Measurements from ENCODE around the gene TXNL4A.
A peak's percentile ranks its signal among the peaks of the same experiment; 100 is the strongest.

TXNL4A gene

GRCh38 chr18:79991494-79991893 is 3.1 kb upstream of the TXNL4A start:
- no peak for DNase-seq (ENCODE audit: low spot score)

DNA sequence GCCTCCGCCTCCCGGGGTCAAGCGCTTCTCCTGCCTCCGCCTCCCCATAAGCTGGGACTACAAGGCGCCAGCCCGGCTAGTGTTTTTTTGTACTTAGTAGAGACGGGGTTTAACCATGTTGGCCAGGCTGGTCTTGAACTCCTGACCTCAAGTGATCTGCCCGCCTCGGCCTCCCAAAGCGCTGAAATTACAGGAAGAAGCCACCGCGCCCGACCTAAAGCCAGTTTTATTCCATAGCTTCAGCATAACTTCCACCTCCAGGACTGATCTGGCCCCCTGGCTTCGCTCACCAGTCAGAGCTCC is 783 bp upstream of the TXNL4A start:
- DNase-seq (ENCODE audit: low spot score) = no peak

DNA sequence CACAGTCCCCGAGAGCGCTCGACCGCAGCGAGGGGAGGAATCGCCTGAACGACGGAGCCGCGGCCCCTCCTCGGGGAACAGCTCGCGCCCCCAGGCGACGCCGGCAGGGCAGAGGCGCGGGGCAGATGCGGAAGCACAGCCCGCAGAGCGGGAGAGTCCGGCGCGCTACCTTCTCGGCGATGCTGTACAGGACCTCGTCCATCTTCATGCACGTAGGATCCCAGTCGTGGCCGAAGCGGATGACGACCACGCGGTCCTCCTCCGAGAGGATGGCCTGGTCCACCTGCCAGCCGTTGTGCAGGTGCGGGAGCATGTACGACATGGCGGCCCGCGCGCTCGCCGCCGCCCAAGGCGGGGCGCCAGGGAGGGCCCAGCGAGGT is 302 bp downstream of the TXNL4A start:
- no peak for DNase-seq (ENCODE audit: low spot score)

DNA sequence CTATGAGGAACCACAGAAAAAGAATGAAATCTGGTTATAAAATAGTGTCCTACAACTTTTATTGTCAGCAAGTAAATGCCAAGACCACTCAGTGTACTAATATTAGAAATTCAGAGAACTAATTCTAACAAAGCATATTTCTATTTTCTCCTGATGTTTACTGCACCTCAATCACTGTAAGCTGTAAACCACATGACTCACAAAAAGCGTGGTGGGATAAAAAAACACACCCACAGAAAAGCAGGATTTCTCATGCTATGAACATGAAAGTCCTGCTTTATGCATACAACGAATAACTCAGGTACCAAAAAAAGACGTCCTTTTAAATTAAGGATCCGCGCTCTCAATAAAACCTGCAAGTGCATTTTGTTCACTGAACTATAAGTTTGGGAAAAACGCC is 797 bp downstream of the TXNL4A start:
- DNase-seq (ENCODE audit: low spot score) = peak; percentile 21

DNA sequence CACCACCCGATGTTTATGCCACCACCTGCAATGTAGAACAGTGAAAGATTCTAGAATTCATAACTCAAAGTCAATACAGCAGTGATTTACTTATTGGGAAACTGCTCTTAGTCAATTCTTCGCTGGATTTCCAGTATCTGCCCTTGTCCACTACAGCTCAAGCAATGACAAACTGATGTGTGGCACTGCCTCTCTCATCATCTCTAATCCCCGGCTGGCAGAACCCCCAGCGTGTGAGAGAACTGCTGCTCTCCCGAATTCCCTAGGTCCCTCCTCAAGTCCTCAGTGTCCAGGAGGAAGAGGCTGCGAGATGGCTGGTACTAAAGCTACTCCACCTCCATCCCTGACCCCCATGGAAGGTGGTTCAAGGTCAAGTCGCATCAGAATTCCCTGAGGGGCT is 1.6 kb downstream of the TXNL4A start:
- DNase-seq (ENCODE audit: low spot score) = no peak

- no peak for DNase-seq (ENCODE audit: low spot score)
Observed at GRCh38 chr18:79985172-79985571, 3.2 kb downstream of the TXNL4A start.

DNA sequence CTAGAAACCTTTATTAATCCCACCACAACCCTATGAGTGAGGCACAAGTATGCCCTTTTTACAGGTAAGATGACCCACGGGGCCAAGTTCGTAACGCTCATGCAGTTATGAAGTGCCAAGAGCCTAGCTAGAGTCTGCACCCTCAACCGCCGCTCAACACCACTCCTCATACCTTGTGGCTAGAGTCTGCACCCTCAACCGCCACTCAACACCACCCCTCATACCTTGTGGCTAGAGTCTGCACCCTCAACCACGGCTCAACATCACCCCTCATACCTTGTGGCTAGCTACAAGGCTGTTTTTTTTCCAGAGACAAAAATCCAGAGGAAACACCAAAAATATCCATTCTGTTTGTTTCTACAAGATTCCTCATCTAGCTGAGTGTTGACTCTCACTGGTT is 4.6 kb downstream of the TXNL4A start:
- DNase-seq (ENCODE audit: low spot score) = no peak

GRCh38 chr18:79983253-79983652 is 5.1 kb downstream of the TXNL4A start:
- no peak for DNase-seq (ENCODE audit: low spot score)

GRCh38 chr18:79982736-79983135 is 5.6 kb downstream of the TXNL4A start:
- peak; percentile 48 for DNase-seq (ENCODE audit: low spot score)

GRCh38 chr18:79980585-79980984 is 7.8 kb downstream of the TXNL4A start:
- DNase-seq (ENCODE audit: low spot score) = no peak

GRCh38 chr18:79979843-79980242 is 8.5 kb downstream of the TXNL4A start:
- DNase-seq (ENCODE audit: low spot score) = no peak

DNA sequence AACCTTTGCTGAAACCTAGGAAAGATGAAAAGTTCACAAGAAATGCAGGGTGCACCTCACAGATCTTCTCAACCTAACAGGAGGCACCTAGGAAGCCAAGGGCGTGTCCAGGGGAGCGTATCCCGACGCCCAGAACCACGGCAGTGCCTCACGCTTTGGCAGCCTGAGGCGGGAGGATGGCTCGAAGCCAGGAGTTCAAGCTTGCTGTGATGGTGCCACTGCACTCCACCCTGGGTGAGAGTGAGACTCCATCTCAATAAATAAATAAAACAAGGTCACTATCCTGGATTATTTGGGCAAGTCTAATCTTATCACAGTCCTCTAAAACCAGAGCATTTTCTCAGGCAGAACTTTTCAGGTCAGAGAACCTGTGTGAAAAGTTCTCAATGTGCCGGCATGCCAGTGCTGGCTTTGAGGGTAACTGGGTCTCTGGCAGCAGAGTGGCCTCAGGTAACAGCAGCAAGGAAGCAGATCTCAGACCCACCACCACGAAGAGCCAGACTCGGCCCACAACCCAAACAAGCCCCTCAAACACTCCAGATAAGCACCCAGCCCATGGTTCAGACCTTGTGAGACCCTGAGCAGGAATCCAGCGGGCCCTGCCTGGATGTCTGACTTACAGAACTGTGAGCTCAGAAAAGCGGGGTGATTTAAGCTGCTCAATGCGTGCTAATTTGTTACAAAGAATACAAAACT is 12.2 kb downstream of the TXNL4A start:
- no peak for DNase-seq (ENCODE audit: low spot score)

DNA sequence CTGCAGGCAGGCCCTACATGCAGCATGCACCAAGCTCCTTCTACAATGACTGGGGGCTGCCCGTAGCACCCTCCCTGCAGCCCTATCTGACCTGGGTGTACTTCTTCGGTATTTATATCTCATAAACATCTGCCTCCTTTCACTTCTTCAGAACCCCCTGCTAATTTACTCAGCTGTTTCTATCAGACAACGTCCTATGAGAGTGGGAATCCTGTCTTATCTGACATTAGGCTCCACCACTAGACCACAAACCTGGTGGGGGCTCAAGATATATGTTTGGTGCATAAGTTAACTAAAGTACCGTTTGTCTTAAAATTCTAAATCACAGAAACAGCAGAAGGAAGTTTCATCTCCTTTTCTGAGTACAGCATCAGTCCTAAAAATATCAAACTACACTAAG is 13.3 kb downstream of the TXNL4A start:
- DNase-seq (ENCODE audit: low spot score) = no peak

DNA sequence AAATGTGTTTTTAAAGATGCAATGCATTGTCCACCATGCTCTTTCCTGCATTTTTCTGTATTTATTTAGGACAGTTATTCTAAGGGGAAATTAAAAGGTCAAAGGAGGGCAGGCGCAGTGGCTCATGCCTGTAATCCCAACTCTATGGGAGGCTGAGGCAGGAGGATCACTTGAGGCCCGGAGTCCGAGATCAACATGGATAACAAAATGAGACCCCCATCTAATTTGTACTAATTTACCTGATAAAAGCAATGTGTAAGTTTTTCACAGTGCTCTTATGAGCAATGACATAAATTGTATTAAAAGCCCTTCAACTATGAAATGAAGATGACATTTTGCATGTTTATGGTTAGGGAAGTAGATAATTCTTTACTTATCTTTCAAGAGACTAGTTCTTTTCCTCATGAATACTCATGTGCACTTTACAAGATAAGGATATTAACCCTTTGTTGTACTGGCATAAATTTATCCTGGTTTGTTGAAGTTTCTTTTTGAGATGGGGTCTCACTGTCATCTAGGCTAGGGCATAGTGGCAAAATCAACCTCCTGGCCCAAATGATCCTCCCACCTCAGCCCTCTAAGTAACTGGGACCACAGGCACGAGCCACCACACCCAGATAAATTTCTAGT is 14.2 kb downstream of the TXNL4A start:
- no peak for DNase-seq (ENCODE audit: low spot score)

- no peak for DNase-seq (ENCODE audit: low spot score)
Observed at GRCh38 chr18:79973517-79973916, 14.8 kb downstream of the TXNL4A start.

GRCh38 chr18:79972720-79973119 is 15.6 kb downstream of the TXNL4A start:
- DNase-seq (ENCODE audit: low spot score) = no peak

DNA sequence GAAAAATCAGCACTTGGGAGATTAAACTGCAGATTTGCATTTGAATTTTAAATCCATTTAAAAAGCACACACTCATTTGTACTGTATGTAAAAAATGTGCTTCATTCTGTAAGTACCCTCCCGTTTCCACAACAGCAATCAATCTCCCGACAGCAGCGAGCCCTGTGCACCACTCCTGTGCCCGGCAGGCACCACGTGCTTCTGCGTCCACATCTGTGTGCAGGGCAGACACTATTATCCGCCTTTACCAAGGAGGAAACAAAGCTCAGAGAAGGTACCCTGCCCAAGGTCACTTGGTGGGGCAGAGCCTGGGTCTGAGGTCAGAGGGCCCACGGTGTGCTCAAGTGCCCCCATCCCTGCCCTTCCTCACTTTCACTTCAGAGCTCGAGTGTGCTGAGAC is 16.4 kb downstream of the TXNL4A start:
- no peak for DNase-seq (ENCODE audit: low spot score)

- no peak for DNase-seq (ENCODE audit: low spot score)
Observed at GRCh38 chr18:79971211-79971952, 17.0 kb downstream of the TXNL4A start.

DNA sequence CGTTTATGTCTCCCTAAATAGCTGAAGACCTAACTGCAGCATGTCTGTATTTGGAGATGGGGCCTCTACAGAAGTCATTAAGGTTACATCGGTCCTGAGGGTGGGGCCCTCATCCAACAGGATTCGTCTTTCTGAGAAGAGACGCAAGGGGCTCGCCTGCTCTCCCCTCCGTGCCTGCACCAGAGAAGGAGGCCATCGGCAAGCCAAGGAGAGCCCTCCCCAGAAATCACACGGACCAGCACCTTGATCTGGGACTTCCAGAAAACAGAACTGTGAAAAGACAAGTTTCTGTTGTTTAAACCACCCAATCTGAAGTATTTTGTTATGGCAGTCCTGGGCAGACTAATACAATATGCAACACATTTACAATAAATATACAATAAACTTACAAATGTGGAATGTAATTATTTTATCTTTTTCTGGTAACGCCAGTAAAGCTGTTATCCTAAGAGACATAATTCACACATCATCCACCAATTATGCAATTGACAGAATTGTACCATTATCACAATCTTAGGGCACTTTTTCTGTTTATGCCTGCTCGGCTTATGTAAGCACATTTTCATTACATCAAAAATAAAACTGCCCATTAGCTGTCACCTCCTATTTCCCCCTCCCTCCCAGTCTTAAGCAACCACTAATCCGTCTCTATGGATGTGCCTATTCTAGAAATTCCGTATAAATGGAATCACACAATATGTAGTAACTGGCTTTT is 17.8 kb downstream of the TXNL4A start:
- no peak for DNase-seq (ENCODE audit: low spot score)

DNA sequence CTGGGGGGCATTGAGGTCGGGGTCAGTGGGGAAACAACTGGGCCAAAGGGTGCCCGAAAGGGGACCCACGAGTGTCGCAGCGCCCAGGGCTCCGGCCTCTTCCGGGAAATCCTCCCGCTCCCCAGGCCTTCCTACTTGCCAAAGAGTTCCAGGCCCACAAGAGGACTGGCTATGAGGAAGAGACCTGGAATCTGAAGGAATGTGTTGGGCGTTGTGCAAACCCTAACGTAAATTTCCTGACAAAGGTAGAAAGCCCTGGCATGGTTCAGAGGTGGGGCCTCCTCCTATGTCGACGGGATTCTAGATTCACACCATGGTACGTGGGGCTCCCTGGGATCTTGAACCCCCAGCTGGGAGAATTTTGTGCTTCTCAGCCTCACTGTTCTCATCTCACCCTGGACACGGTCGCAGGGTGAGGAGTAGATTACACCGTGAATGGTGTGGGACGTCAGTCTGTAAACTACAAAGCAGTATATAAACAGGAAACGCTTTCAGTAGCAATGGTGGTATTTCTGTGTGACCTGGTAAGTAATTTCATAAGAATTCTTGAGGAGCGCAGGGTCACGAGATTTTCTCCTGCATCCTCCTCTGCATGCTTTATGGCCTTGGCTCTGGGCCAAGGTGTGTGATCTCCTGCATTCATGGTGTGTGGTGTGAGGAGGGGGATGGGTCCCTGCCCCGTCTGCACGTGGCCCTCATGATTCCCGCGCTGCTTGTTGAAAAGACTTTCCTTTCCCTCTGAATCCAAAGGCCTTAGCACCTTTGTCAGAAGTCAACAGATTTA is 23.1 kb downstream of the TXNL4A start:
- DNase-seq (ENCODE audit: low spot score) = peak; percentile 55

DNA sequence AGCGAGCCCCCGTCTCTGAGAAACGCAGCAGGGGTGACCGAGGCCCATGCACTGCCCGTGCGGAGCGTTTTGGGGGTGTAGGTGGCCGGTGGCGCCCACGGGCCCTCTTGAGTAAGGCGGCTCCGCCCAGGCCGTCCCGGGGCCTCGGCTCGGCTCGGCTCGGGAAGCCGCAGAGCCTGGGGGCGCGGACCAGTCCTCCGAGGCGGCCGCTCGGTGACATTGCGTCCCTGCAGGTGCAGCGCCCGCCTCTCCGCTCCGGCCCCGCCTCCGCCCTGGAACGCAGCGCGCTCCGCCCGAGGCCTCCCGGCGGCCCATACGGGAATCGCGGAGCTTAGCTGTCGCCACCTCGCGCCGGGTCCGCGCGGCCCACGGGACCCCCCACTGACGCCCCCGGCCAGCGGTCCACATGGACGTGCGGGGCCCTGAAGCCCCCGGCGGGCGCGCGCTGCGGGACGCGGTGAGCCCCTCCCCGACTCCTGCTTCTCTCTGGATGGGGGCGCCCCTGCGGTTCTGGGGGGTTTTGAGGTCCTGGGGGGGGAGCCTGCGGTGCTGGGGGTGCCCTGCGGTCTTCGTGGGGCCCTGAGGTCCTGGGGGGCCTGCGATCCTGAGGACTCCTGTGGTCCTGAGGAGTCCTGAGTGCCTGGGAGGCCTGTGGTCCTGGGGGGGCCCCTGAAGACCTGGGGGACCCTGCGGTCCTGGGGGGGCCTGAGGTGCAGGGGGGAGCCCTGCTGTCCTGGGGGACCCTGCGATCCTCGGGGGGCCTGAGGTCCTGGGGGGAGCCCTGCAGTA is 23.8 kb downstream of the TXNL4A start, which contains the start of gene HSBP1L1:
HSBP1L1 (plus strand) TSS at position 314 of the 789 bp plus-strand sequence; CDS start at position 407, 93 bp downstream.
- no peak for DNase-seq (ENCODE audit: low spot score)

All from COLO829 (cell line).